BE2C (cell line): ENCODE data around the gene LDLRAD1. TPM values are rescaled to one million over a fixed set of nuclear protein-coding genes. Genes with fewer than 3 reads are reported as not detected.

Source experiments
- DNase-seq: peaks from one replicate; pipeline ENCODE4 v3.0.0-alpha.2; 2020
- H3K27me3 ChIP-seq: fragments of 250-450 bp; sonication (Bioruptor Pico); 2 replicates; pipeline ENCODE4 v1.5.1; 2020; ENCODE audit warnings: mild to moderate bottlenecking
- H3K36me3 ChIP-seq: fragments of 250-450 bp; sonication (Bioruptor Pico); 2 replicates; pipeline ENCODE4 v1.5.1; 2020; ENCODE audit warnings: mild to moderate bottlenecking
- H3K4me1 ChIP-seq: fragments of 250-450 bp; sonication (Bioruptor Pico); 2 replicates; pipeline ENCODE4 v1.5.1; 2020
- H3K4me3 ChIP-seq: 2 replicates; pipeline ENCODE4 v1.5.1; 2011; ENCODE audit warnings: low read depth, low read length
- H3K9me3 ChIP-seq: fragments of 250-450 bp; sonication (Bioruptor Pico); 2 replicates; pipeline ENCODE4 v1.5.1; 2020
- polyA plus RNA-seq: library from polyadenylated mRNA; unstranded; fragments of >200 nt; gene quantifications from one replicate; pipeline ENCODE4 v1.2.1, GENCODE V29; 2012; ENCODE audit warnings: low read depth, missing spikeins; ENCODE audit not compliant: insufficient read length, insufficient read depth
- TF ChIP-seq, protein P1 (sequence below): IDR thresholded peaks from 2 replicates; pipeline ENCODE4 v1.5.1; 2012; ENCODE audit warnings: mild to moderate bottlenecking, low read depth, low read length

The LDLRAD1 gene, protein sequence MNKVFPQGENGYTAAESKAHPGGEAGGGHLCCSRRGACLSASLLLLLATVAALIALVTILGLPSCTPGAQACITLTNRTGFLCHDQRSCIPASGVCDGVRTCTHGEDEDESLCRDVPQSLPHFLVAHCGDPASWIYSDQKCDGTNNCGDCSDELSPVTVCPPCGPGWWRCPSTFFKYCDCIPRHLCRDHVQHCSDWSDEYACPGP
- polyA plus RNA-seq: not detected

DNA sequence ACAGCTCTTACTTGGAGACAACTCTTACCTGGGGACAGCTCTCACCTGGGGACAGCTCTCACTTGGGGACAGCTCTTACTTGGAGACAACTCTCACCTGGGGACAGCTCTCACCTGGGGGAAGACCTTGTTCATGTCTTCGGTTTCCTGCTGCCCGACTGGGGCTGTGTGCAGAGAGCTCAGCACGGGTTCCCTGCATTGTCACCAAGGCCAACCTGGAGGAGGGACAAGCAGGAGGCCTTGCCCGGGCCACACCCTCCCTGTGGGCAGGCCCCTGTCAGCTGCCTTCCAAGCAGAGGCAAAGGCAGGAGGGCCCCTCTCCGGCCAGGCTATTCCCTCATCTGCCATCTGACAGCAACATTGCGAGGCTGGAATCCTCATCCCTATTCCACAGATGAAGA lies at the start of gene LDLRAD1:
LDLRAD1 (minus strand) TSS at position 208 of the 400 bp plus-strand sequence; CDS start at position 134, 74 bp downstream.
- Histone ChIP-seq H3K36me3 (no peaks in the 10 kb centered on the region), H3K4me1 (no peaks in the 10 kb centered on the region), H3K9me3 (no peaks in the 10 kb centered on the region), H3K27me3 (no peaks in the 10 kb centered on the region), H3K4me3 (no peak within 1 kb of the TSS)
- no peak for DNase-seq
- TF ChIP-seq, protein P1, sequence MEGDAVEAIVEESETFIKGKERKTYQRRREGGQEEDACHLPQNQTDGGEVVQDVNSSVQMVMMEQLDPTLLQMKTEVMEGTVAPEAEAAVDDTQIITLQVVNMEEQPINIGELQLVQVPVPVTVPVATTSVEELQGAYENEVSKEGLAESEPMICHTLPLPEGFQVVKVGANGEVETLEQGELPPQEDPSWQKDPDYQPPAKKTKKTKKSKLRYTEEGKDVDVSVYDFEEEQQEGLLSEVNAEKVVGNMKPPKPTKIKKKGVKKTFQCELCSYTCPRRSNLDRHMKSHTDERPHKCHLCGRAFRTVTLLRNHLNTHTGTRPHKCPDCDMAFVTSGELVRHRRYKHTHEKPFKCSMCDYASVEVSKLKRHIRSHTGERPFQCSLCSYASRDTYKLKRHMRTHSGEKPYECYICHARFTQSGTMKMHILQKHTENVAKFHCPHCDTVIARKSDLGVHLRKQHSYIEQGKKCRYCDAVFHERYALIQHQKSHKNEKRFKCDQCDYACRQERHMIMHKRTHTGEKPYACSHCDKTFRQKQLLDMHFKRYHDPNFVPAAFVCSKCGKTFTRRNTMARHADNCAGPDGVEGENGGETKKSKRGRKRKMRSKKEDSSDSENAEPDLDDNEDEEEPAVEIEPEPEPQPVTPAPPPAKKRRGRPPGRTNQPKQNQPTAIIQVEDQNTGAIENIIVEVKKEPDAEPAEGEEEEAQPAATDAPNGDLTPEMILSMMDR: no peak

DNA sequence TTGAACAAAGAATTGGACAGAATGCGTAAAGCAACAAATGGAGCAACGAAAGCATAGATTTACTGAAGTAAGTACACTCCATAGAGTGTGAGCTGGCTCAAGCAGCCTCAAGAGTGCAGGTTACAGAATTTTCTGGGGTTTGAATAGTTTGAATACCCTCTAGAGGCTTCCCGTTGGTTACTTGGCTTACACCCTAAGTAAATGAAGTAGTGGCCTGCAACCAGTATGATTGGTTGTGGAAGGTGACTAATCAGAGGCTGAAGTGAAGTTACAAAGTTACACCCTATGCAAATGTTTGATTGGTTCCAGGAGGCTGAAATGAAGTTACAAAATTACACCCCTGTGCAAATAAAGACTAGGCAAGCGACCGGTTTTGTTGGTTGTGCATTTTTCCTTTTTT lies 46.3 kb upstream of the LDLRAD1 start:
- DNase-seq: no peak
- Histone ChIP-seq H3K4me1 (no peaks in the 10 kb centered on the region), H3K4me3 (no peak overlapping the region), H3K9me3 (no peaks in the 10 kb centered on the region), H3K27me3 (no peaks in the 10 kb centered on the region), H3K36me3 (no peaks in the 10 kb centered on the region)
- TF ChIP-seq, protein P1: no peak

DNA sequence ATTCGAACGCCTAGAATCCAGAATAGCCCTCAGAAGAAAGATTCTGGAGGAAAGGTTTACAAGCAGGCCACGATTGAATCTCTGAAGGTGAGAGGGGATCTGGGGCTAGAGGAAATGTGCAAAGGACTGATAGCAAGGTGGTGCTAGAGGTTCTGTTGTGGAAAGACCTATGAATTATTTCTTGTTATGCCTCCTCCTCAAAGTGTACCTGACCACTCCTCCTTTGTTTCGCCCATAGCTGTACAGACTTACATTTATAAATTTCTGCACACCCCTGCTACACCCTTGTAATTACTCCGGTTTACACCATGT lies 36.4 kb upstream of the LDLRAD1 start:
- H3K4me1 ChIP-seq: no peaks in the 10 kb centered on the region; the same call in 1 of the 2 replicates
- no peaks in the 10 kb centered on the region for H3K9me3 ChIP-seq
- H3K27me3 ChIP-seq: no peaks in the 10 kb centered on the region
- no peak overlapping the region; the same call in 1 of the 2 replicates for H3K4me3 ChIP-seq
- no peak for DNase-seq
- TF ChIP-seq, protein P1: no peak
- no peaks in the 10 kb centered on the region for H3K36me3 ChIP-seq

DNA sequence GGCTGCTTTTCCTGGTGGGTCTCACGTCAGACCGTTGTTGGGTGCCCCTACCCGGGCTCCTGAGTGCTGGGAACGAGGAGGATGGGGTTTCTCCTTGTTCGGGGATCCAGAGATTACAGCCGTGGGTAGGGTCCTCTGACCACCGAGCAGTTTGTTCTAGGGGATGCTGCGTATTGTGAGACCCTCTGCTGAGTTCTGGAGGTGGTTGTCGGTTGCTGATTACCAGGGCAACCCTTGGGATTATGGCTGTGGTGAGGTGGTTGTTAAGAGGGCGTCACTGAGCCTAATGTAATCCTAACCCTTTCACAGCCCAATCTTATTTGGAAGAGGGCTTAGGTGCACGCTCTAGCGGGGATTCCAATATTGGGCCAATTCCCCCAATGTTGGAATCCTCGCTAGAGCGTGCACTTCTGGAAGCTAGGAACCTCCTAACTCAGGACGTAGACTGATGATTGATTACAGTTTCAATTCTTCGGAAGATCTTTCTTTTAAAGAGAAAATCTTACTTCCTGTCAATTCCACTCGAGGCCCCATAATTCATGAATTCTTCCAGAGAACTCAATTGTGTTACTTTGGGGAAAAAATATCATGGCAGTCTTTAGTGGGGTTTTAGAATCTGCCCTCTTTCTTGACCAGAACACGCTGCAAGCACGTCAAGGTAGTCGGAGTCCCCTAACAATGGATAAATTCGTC lies 35.9 kb upstream of the LDLRAD1 start:
- H3K4me1 ChIP-seq: no peaks in the 10 kb centered on the region; the same call in 1 of the 2 replicates
- no peaks in the 10 kb centered on the region for H3K9me3 ChIP-seq
- no peaks in the 10 kb centered on the region for H3K27me3 ChIP-seq
- TF ChIP-seq, protein P1: no peak
- H3K4me3 ChIP-seq: peak overlapping the region; percentile 92
- DNase-seq: no peak
- no peaks in the 10 kb centered on the region for H3K36me3 ChIP-seq

DNA sequence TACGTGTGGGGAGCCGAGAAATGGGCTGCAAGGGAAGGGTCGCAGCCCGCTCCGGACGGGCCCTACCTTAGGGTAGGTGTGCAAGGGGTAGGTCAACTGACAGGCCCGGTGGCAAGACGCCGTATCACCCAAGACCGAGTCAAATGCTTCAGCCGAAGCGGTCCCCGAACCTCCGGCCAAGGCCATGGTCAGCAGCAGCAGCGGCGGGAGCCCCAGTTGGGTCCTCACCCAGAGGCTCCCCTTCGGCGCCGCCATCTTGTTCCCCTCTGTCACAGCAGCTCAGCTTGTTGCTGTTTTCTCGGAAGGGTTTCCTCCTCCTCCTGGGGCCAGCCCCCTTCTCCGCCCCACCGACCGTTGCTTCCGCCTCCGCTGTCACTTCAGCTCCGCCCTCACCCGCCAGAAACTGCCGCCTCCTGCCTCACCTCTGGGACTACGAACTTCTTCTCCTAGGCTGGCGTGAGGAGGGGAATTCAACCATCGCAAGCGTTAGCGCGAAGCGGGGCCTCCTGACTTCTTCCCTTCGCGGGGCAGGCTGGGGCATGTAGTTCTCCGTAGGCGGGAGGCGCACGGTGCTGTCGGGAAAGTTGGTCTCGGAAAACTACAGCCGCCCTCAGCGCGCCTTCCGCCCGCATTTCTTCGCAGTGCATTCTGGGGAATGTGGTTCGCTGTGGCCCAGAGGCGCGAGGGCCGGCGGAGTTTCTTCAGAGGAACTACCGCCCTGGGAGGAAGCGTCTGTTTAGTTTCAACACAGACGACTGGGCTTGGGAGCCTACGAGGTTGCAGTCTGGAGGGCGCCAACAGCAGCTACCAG lies 35.2 kb upstream of the LDLRAD1 start, which contains the start of the genes TCEANC2 and TMEM59:
TCEANC2 (plus strand) TSS at position 675 of the 811 bp plus-strand sequence. CDS start 815 bp downstream, outside the sequence.
TMEM59 (minus strand) TSS at position 271 of the 811 bp plus-strand sequence; CDS start at position 255, 16 bp downstream.
- H3K27me3 ChIP-seq: no peaks in the 10 kb centered on the region
- TF ChIP-seq, protein P1: no peak
- H3K9me3 ChIP-seq: no peaks in the 10 kb centered on the region
- no peaks in the 10 kb centered on the region; the same call in 1 of the 2 replicates for H3K4me1 ChIP-seq
- DNase-seq: peak; percentile 92
- no peaks in the 10 kb centered on the region for H3K36me3 ChIP-seq
- peak within 1 kb of the TSS; percentile 92 for H3K4me3 ChIP-seq
